ENCODE measurements around the gene SYT10.

GRCh38 chr12:33357181-33357580 lies 82.4 kb downstream of the SYT10 start:
- TF ChIP-seq CTCF (conservative IDR thresholded peaks at IDR 0.05 in 1 of 2, IDR thresholded peaks at IDR 0.05 in 1 of 2; ENCODE audit: low read depth in 1 of 2, low read length in 2 of 2) (no peak), EZH2 (IDR thresholded peaks at IDR 0.05; ENCODE audit: low read length, missing control alignments) (no peak)
